Spleen (tissue), 7 donors: Measurements from ENCODE around the gene RAB12.

ENCODE experiments used
- POLR2A ChIP-seq, 3 donors: fragments of 450-650 bp; IDR thresholded peaks; one replicate each; pipeline ENCODE4 v1.5.1; 2017; ENCODE audit warnings: antibody characterized with exemption in 3 of 3, mild to moderate bottlenecking in 1 of 3
- POLR2AphosphoS5 ChIP-seq, 3 donors: sonication (generic); formaldehyde crosslinking; IDR thresholded peaks; one replicate each; pipeline ENCODE4 v1.5.1; 2017; ENCODE audit warnings: antibody characterized with exemption in 3 of 3
- TF ChIP-seq, protein P1 (sequence below), 11 experiments: fragments of 200-600 bp in 7 of 11; fragments of 450-650 bp in 4 of 11; sonication (generic) in 4 of 11; IDR thresholded peaks in 8 of 11; conservative IDR thresholded peaks in 3 of 11; 1 replicate in 7 of 11; 2 replicates in 4 of 11; pipeline versions ENCODE4 v1.4.0 to v1.8.0; 2016 to 2021; ENCODE audit warnings: antibody characterized with exemption in 11 of 11, inconsistent platforms in 4 of 11, mild to moderate bottlenecking in 1 of 11
- donor health status: DM: no; HTN: no; CAD: no; lungs with moderate emphysema.
- donor health status: DM: no; HTN: no; CAD: no.
- donor health status: DM: no; HTN: no; CAD: no.

DNA sequence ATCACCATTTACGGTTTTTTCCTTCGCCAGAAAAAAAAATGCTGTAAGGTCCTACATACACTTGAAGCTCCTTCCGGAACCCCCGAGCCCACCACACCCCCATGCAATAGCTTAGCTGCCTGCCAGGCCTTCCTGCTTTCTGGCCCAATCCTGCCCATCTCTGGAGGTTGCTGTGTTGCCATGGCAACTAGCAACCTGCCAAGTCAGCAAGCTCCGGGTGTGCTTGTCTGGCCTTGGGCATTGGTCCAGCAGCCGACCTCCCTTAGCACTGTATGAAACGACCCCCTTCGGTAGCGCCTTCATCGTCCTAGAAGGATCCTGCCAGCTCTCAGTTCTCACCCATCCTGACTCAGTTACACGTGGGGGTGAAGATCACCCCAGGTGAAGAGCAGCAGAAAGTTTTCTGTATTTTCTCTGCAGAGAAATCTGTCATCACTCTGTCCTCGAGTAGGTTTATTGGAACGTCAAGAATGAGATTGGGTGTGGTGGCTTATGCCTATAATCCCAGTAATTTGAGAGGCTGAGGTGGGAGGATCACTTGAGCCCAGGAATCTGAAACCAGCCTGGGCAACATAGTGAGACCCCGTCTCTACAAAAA, 48.7 kb downstream of the RAB12 start:
- TF ChIP-seq, protein P1, sequence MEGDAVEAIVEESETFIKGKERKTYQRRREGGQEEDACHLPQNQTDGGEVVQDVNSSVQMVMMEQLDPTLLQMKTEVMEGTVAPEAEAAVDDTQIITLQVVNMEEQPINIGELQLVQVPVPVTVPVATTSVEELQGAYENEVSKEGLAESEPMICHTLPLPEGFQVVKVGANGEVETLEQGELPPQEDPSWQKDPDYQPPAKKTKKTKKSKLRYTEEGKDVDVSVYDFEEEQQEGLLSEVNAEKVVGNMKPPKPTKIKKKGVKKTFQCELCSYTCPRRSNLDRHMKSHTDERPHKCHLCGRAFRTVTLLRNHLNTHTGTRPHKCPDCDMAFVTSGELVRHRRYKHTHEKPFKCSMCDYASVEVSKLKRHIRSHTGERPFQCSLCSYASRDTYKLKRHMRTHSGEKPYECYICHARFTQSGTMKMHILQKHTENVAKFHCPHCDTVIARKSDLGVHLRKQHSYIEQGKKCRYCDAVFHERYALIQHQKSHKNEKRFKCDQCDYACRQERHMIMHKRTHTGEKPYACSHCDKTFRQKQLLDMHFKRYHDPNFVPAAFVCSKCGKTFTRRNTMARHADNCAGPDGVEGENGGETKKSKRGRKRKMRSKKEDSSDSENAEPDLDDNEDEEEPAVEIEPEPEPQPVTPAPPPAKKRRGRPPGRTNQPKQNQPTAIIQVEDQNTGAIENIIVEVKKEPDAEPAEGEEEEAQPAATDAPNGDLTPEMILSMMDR (IDR thresholded peaks at IDR 0.05 in 8 of 11, conservative IDR thresholded peaks at IDR 0.05 in 3 of 11): no peak
- TF ChIP-seq POLR2A (IDR thresholded peaks at IDR 0.05): no peak
- TF ChIP-seq POLR2AphosphoS5 (IDR thresholded peaks at IDR 0.05): no peak
